ENCODE data around the gene PLEKHF1.
"Not testable (repeated sequence)": the region's sequence is repeated elsewhere in the genome, so short reads cannot be mapped to it uniquely, and the experiment has no call there.

The PLEKHF1 gene, protein sequence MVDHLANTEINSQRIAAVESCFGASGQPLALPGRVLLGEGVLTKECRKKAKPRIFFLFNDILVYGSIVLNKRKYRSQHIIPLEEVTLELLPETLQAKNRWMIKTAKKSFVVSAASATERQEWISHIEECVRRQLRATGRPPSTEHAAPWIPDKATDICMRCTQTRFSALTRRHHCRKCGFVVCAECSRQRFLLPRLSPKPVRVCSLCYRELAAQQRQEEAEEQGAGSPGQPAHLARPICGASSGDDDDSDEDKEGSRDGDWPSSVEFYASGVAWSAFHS

GRCh38 chr19:29665215-29665825, at the start of gene PLEKHF1:
PLEKHF1 (plus strand) TSS chr19:29665461; CDS start chr19:29673840, 8,379 bp downstream.
- DNase-seq (ENCODE audit: low read depth), result no peak

GRCh38 chr19:29615891-29616425, 49.3 kb upstream of the PLEKHF1 start:
- no peak for DNase-seq (ENCODE audit: low read depth)

GRCh38 chr19:29616541-29616940, 48.7 kb upstream of the PLEKHF1 start:
- no peak for DNase-seq (ENCODE audit: low read depth)

DNA sequence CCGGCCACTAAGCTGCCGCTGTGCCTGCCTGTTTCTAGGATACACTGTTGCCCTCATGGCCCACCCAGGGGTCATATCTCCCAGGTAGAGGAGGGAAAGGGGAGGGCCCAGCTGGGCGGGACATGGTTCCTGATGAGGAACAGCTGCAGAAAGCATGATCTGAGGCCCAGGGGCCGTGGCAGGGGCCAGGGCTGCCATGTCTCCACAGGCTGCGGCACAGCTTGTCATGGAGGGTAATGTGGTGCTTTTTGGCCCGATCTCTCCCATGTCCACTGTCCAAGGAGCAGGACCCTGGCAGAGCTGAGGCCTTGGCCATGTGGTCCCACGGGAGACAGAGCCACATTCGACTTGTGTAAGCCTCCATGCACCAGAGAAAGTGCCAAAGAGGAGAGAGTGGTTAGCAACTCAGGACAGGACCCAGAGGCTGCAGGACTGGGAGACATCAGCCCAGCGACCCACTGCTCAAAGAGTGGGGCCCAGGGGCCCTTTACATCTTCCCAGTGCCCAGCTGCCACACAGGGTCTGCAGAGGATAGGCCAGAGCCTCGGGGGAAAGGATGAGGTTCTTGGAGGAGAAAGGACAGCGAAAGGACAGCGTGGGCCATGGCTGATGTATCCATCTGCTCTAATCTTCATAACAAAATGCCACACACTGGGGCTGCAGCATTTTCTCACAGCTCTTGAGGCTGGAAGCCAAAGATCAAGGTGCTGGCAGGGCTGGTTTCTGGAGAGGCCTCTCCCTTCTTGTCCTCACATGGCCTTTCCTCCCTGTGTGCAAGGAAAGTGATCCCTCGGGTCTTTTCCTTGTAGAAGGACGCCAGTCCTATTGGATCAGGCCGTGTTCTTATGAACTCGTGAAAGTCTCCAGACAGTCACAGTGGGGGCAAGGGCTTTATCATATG, 47.6 kb upstream of the PLEKHF1 start:
- no peak for DNase-seq (ENCODE audit: low read depth)

GRCh38 chr19:29618434-29618833, 46.8 kb upstream of the PLEKHF1 start:
- DNase-seq (ENCODE audit: low read depth), result no peak

DNA sequence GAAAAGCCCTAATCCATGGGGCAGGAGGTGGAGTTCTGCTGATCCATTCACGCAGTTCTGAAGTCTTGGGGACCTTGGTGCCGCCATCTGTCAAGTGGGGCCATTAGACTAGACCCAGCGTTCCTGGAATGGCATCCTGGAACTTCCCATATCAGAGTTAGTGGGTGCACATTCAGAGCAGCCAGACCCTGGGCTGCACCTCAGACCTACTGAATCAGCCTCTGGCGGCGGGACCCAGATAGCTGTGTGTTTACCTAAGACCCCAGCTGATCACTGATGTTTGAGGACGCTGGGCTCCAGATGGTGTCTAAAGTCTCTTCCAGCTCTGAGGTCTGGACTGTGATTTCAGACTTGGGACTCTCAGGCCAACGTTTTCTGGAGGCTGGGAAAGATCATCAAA, 46.4 kb upstream of the PLEKHF1 start:
- DNase-seq (ENCODE audit: low read depth), result no peak

DNA sequence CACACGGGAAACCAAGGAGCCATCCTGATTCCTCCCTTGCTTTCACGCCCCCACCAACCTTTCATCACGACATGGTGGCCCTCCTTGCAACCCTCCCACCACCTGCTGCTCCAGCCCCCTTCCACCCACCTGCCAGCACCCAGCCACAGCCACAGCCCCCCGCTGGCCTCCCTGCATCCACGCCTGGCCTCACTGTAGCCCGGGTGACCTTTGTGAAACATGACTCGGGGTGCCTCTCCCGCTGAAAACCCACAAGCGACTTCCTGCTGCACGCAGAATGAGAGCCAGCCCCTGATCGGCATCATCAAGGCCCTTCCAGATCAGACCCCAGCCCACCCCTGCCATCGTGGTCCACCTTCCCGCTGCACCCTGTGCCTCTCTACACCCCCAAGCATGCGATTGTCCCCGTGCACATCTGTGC, 44.3 kb upstream of the PLEKHF1 start:
- no peak for DNase-seq (ENCODE audit: low read depth)

DNA sequence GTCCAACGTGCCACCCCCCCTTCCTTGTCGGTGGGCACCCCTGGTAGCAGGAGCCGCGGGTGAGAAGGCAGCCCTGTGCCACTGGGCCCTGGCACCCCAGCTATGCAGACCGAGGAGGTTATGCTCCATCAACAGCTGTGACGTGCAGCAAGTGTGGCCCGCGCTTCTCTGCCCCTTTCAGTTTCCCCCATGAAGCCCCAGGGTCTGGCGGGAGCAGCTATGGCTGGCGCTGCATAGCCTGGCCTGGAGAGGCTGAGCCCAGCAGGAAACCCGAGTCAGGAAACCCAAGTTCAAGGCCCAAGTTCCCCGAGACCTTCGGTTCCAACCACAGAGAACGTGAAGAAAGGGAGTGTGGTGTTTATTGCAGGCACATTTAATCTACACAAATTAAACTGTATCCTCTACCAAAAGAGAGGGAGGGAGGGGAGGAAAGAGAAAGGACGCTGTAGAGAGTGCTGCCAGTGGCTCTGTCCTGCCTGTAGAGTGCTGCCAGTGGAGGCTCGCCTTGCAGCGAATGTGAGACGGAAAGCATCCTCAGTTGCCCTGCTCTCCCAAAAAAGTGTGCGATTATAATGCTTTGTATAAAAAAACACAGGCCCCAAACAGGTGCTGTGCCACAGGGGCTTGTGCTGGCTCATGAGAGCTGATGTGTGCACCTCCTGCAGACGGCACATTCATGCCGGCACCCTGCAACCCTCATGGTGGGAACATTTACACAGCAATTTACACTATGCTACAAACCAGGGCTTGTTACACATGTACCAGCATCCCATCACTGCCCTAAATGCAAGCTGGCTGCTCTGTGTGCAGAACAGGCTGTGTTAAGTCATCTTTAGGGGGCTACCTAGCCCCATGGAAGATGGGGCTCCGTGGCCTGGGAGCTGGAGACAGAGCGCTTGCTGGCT, 42.8 kb upstream of the PLEKHF1 start:
- DNase-seq (ENCODE audit: low read depth), result no peak

DNA sequence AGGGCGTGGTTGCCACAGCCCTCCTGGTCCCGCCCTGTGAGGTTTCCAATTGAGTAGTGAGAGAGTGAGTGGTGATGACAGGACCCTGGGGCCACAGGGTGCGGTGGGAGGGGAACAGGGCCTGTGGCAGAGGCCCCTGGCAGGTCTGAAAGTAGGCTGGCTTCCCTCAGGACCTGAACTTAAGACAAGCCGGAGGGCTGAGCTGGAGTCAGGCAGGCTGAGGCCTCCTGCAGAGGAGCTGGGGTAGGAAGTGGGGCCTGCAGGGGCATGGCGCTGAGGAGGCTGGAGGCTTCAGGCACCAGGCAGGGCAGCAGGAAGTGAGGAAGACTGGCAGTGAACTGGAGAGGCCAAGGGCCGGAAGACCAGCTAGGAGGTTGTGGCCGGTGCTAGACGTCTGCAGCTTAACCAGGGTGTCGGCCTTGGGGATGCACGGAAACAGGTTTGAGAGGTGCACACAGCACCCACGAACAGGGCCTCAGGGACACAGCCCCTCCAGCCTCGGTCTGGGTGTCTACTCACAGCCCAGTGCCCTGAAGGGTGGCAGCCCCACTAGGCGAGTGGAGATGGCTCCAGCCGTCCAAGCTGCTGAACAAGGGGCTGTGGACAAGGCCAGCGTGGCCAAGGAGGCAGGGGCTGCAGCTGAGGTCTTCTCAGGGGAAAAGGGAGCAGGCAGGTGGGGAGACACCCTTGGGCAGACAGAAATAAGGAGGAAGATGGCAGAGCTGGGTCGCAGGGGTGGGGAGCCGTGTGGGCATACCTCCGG, 41.4 kb upstream of the PLEKHF1 start:
- DNase-seq (ENCODE audit: low read depth), result no peak

- DNase-seq (ENCODE audit: low read depth), result no peak
Observed at GRCh38 chr19:29624489-29625185, 40.6 kb upstream of the PLEKHF1 start.

DNA sequence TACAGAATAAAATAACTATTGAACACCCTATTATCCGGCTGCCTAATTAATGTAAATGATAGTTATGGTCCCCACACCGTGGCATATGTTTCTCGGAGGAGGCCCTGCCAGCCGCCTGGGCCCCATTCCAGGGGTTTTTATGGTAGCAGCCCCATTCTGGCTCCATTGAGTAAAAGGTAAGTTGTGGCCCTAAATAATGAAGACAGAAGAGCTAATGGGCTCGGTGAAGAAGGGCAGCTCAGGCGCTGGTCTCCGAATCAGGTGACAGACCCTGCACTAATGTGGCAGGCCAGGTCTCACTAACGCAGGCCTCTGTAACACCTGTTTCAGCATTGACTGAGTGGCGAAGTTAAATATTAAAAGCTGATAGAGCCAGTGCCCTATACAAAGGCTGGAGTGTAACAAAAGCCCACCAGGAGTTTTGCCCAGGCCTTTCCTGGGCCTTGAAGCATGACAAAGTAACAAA, 40.0 kb upstream of the PLEKHF1 start:
- no peak for DNase-seq (ENCODE audit: low read depth)

DNA sequence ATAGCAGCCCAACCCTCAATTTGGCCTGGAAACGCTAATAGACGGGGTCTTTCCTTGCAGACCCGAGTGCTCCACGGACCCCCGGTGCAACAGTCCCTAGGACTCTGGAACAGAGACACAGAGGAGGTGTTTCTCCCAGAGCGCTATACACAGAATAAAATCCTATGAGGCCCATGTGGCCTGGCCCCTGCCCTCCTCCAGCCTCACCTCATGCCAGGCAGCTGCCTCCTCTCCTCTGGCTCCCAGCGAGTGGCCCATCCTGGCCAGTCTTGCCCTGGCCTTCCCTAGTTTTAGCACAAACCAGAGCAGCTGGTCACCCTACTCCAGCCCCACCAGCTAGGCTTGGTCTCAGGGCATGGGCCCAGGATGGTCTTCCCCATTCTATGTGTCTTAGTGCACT, 38.9 kb upstream of the PLEKHF1 start:
- no peak for DNase-seq (ENCODE audit: low read depth)

GRCh38 chr19:29626832-29627231, 38.4 kb upstream of the PLEKHF1 start:
- not testable (repeated sequence) for DNase-seq (ENCODE audit: low read depth)

DNA sequence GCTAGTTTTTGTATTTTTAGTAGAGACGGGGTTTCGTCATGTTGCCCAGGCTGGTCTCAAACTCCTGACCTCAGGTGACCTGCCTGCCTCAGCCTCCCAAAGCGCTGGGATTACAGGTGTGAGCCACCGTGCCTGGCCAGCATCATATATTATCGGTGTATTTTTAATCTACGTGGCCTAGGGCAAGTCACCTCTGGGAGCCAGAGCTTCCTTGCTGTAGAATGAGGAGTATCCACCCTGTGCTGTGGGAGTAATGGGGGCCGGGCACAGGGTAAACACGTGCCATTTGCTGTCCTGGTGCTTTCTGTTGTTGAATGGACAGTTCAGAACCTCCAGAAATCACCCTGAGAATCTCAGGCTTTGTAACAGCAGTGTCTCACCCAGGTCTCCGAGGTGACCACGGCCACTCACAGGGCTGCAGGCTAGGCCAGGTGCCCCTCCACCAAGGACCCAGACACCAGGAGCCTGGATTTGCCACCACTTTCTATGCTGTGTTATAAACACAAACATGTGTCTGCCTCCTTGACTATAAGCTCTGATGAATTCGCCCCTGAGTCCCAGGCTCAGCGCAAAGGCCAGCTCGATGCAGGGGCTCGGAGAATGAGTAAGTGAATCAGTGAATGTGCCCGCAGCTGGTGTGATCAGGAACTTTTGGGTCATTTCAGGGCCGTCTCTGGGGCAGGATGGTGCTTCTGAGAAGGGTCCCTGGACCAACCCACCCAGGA, 36.4 kb upstream of the PLEKHF1 start:
- DNase-seq (ENCODE audit: low read depth), result no peak

DNA sequence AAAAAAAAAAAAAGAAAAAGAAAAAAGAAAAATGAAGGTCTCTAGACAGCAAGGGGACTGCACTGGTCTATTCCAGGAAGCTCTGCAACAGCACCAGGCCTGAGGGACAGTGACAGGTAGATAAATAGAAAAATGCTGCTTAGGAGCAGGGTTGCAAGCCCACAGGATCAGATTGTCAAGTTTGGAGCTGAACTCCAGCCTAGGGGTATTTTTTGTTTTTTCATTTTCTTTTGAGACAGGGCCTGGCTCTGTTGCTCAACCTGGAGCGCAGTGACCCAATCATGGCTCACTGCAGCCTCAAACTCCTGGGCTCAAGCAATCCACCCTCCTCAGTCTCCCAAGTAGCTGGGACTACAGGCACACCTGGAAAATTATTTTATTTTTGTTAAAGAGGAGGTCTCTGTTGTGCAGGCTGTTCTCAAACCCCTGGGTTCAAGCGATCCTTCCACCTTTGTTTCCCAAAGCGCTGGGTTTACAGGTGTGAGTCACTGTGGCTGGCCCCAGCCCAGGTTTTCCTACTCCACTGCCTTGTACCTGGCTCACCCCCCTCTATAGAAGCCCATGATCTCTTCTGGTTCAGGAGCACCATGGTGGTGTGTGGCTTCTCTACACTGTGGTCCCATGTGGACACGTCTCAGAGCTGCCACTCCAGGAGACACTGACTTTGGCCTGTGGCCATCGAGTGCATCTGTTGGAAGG, 35.3 kb upstream of the PLEKHF1 start:
- no peak for DNase-seq (ENCODE audit: low read depth)

DNA sequence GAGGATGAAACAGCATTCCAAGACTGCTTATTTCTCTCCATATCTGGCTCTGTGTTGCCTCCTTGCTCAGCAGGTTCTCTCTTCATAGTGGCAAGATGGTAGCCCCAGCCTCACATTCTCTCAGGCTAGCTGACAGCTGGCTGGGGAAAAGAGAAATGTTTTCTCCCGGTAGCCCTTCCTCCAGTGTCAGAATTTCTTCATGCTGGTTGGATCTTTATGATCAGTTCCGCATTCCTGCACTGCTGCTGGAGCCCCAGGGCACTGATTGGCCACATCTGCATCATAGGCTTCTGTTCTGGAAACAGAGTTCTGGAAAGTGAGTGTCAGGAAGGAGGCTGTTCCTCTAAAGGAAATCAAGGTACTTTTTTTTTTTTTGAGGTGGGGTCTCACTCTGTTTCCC, 34.6 kb upstream of the PLEKHF1 start:
- DNase-seq (ENCODE audit: low read depth), result no peak

- DNase-seq (ENCODE audit: low read depth), result no peak
Observed at GRCh38 chr19:29631450-29631849, 33.8 kb upstream of the PLEKHF1 start.

DNA sequence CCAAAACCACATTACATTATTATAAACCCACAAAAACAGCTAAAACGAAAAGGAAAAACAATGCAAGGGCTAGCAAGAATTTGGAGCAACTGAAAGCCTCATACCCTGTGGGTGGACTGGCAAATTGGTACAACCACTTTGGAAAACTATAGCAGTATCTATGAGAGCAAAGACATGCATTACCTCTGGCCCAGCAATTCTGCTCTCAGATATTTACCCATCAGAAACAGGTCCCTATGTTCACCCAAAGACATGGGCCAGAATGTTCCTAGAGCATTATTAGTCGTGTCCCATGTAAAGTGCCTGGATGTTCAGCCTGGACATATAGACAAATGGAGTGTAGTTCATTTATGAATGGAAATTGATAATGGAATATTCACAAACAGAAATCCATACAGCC, 31.3 kb upstream of the PLEKHF1 start:
- no peak for DNase-seq (ENCODE audit: low read depth)

Measured in HS-27A (cell line).